ENCODE results near the gene NCDN.

Gene NCDN

DNA sequence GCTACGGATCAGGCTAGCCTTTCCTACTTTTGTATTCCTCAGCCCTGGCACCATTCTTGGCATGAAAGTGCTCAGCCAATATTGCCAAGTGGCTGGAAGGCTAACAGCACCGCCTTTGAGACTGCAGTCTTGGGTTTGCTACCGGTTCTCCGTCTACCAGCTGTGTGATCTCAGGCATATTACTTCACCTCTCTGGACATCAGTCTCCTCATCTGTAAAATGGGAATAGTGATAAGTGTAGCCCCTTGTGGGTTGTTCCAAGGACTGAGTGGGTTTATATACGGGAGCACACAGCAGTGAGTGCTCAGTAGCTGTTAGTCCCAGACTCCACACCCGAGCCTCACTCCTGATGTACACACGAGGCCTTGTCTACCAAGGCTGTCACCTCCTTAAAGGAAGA is 29.2 kb downstream of the NCDN start:
- H3K4me3 ChIP-seq (ENCODE audit: low read depth, low read length): no peak overlapping the region
- TF ChIP-seq, protein P1, sequence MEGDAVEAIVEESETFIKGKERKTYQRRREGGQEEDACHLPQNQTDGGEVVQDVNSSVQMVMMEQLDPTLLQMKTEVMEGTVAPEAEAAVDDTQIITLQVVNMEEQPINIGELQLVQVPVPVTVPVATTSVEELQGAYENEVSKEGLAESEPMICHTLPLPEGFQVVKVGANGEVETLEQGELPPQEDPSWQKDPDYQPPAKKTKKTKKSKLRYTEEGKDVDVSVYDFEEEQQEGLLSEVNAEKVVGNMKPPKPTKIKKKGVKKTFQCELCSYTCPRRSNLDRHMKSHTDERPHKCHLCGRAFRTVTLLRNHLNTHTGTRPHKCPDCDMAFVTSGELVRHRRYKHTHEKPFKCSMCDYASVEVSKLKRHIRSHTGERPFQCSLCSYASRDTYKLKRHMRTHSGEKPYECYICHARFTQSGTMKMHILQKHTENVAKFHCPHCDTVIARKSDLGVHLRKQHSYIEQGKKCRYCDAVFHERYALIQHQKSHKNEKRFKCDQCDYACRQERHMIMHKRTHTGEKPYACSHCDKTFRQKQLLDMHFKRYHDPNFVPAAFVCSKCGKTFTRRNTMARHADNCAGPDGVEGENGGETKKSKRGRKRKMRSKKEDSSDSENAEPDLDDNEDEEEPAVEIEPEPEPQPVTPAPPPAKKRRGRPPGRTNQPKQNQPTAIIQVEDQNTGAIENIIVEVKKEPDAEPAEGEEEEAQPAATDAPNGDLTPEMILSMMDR (conservative IDR thresholded peaks at IDR 0.05; ENCODE audit: low read depth, low read length): no peak
- DNase-seq (ENCODE audit: low read depth): no peak

DNA sequence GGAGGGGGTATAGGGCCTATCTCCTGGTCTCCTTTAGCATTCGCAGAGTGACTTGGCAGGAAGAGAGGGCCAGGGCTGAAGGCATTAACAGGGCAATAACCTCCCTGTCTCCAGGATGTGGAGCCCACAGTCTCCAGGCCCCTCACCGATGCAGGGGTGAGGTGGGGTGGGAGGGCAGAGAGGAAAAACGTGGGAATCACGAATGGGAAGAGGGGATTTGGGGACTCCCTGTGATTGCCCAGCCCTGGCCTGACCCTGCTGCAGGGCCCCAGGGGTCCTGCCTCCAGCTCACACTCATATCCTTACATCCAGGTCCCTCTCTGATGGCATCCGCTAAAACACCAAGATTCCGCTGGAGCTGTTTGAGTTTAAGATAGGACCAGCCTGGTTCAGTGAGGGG is 30.1 kb downstream of the NCDN start:
- no peak overlapping the region for H3K4me3 ChIP-seq (ENCODE audit: low read depth, low read length)
- DNase-seq (ENCODE audit: low read depth): no peak
- TF ChIP-seq, protein P1 (conservative IDR thresholded peaks at IDR 0.05; ENCODE audit: low read depth, low read length): no peak

DNA sequence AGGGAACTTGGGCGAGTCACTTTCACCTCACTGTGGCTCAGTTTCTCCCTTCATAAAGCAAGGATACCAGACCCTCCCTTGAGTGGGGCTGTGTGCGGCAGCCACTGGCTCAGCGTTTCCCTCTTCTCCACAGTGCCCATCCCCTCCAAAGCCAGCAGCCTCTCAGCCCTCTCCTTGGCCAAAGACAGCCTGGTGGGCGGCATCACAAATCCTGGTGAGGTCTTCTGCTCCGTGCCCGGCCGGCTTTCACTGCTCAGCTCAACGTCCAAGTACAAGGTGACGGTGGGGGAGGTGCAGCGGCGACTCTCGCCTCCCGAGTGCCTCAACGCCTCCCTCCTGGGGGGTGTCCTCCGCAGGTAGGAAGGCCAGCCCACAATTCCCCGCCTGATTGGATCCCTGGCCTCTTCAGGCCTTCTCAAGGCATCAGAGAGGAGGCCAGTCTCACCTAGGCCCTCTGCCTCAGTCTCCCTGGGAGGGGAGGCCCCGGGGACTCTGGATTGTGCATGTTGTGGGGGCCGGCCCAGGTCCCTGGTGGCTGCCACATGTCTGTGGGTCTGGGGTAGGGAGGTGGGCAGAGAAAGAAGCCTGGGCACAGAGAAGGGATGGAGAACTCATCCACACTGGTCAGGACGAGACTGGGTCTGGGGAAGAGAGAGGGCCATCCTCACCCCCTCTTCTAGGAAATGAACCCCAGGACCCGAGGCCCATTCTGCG is 30.8 kb downstream of the NCDN start:
- TF ChIP-seq, protein P1 (conservative IDR thresholded peaks at IDR 0.05; ENCODE audit: low read depth, low read length): no peak
- H3K4me3 ChIP-seq (ENCODE audit: low read depth, low read length): no peak overlapping the region
- no peak for DNase-seq (ENCODE audit: low read depth)

DNA sequence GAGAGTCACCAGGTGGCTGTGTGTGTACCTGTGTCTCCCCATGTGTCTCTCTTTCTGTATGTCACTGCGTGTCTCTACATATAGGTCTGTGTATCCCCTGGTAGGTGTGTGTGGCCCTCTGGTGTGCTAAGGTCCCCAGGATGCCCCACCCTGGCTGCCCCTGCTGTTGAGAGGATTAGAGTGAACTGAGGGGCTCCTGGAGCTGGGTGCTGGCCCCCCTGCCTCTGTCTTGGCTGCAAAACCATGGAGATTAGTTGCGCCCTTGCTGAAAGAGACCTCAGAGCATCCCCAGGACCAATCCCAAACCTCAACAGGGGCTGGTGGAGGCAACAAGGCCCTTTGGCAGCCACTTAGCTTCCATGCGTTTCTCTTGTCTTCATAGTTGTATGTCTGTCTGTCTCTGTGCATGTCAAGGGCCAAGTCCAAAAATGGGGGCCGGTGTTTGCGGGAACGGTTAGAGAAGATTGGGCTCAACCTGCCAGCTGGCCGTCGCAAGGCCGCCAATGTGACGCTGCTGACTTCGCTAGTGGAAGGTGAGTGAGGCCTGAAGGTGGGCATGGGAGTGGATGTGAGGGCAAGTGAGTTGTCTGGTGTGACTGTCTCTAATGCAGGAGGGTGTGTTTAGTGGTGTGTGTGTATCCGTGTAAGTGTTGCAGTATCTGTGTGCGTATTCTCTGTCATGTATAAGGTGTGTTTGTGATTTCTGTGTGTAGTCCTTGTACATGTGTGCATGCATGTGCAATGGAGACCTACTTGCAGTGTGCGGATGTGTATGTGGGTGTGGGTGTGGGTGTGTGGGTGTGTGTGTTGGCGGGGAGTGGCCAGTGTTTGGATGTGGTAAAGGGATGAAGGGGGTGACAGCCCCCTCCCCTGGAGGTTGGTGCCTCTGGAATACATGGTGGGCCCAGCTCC is 32.2 kb downstream of the NCDN start:
- DNase-seq (ENCODE audit: low read depth): no peak
- no peak overlapping the region for H3K4me3 ChIP-seq (ENCODE audit: low read depth, low read length)
- TF ChIP-seq, protein P1 (conservative IDR thresholded peaks at IDR 0.05; ENCODE audit: low read depth, low read length): no peak

DNA sequence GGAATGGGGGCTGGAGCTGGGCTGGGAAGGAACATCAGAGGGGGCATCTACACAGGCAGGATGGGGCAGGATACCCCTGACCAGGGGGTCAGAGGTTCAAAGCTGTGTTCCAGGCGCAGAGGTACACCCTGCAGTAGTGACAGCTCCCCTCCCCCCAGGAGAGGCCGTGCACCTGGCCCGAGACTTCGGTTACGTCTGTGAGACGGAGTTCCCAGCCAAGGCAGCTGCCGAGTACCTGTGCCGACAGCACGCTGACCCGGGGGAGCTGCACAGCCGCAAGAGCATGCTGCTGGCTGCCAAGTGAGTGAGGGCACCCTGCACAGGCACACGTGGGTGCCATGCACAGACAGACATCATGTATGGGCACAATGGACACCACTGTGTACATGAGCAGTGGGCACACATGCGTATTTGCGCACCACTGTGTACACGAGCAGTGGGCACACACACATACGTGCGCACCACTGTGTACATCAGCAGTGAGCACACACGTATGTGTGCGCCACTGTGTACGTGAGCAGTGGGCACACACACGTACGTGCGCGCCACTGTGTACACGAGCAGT is 33.0 kb downstream of the NCDN start:
- TF ChIP-seq, protein P1 (conservative IDR thresholded peaks at IDR 0.05; ENCODE audit: low read depth, low read length): no peak
- H3K4me3 ChIP-seq (ENCODE audit: low read depth, low read length): no peak overlapping the region
- no peak for DNase-seq (ENCODE audit: low read depth)

DNA sequence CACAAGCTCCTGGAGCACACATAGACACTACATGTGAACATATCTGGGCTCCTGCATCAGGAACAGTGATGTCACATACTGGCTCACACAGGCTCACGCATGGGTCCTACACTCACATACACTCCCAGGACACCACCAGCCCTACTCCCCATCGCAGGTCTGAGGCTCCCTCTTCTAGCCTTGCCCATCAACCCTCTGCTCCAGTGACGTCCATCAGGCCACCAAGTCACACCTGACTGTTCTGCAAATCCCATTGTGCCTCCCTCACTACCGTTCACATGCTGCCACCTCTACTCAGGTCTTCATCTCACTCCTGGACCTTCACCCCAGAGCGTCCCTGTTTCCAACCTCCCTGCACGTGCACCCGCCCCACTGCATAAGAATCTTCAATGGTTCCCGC is 33.6 kb downstream of the NCDN start:
- H3K4me3 ChIP-seq (ENCODE audit: low read depth, low read length): no peak overlapping the region
- DNase-seq (ENCODE audit: low read depth): no peak
- TF ChIP-seq, protein P1 (conservative IDR thresholded peaks at IDR 0.05; ENCODE audit: low read depth, low read length): no peak
